Activated CD4-positive, alpha-beta T cell treated with anti-CD3 and anti-CD28 coated beads for 4 hours (primary cell): ENCODE results near the gene ELL.
"Not testable (repeated sequence)": the region's sequence is repeated elsewhere in the genome, so short reads cannot be mapped to it uniquely, and the experiment has no call there.

Source experiments
- DNase-seq, 2 donors: peaks; one replicate each; pipeline ENCODE4 v3.0.0-alpha.2; 2020

ELL gene

DNA sequence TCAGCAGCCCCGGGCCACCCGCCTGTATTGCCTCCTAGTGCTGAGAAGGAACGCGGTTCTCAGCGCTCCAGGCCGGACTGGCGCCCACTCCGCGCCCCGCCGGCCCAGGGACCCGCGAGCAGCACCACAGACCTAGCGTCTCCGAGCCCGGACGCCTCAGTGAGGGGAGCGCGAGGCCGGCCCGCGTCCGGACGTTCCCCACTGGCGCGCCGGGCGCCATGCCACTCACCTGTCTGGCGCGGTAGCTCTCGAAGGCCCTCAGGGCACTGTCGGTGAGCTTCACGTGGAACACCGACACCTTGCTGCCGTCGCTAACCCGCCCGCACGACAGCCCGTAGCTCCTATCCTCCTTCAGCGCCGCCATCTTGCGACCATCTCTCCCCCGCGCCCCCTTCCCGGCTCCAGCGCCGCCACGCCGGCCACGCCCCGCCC, at the start of gene ELL:
TSS of gene ELL (minus strand) at position 379 of the 432 bp plus-strand sequence. CDS start at position 364, 15 bp downstream.
- DNase-seq = no peak

DNA sequence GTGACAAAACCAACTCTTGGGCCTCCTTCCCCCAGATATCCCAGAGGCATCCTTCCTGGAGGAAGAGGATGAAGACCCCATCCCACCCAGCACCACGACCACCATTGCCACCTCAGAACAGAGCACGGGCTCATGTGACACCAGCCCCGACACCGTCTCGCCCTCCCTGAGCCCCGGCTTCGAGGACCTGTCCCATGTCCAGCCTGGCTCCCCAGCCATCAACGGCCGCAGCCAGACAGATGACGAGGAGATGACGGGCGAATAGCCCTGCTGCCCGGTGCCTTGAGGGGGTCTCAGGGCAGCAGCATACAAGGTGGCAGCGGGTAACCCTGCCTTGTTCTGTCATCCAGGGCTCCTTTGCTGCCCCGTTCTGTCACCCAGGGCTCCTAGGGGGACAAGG, 46.5 kb upstream of the ELL start:
- no peak for DNase-seq

DNA sequence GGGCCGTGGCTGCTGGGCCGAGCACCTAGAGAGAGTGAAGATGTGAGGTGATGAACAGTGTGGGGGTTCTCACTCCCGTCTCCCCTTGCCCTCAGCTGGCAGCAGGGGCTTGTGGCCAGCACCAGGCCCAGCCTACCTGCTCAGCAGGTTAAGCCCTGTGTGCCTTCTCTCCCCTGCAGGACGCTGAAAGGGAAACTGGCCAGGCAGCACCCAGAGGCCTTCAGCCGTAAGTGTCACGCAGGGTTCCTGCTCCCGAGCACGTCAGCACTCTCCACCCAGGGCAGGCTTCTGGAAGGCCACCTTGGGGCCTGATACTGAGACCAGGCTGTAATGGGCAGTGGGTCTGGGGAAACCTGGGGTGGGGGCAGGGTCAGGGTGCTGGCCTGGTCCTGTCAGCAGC, 45.1 kb upstream of the ELL start:
- DNase-seq = no peak

DNA sequence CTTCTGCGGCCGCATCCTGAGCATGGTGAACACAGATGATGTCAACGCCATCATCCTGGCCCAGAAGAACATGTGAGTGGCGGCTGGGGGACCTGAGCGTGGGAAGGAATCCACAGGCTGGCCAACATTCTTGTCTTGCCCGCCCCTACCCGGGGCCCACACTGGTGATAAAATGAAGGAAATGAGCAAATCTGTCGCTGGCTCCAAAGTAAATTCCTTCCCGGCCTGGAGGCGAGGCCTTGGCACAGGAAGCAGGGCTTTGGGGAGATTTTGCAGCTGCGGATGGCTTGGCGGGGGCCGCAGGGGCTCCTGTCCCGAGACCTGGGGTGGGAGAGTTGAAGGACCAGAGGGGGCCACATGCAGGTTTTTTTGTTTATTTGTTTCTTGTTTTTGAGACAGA, 40.2 kb upstream of the ELL start:
- no peak for DNase-seq

DNA sequence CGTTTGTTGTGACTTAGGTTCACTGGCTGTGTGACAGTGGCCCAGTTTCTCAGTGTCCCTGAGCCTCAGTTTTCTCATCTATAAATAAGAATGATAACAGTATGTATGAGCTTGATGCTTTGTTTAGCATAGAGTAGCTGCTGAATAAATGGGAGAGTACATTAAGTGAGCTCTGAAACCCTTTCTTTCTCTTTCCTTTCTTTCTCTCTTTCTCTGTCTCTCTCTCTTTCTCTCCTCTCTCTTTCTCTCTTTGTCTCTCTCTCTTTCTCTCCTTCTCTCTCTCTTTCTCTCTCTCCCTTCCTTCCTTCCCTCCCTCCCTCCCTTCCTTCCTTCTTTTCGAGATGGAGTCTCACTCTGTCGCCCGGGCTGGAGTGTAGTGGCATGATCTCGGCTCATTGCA, 37.8 kb upstream of the ELL start:
- DNase-seq = no peak

DNA sequence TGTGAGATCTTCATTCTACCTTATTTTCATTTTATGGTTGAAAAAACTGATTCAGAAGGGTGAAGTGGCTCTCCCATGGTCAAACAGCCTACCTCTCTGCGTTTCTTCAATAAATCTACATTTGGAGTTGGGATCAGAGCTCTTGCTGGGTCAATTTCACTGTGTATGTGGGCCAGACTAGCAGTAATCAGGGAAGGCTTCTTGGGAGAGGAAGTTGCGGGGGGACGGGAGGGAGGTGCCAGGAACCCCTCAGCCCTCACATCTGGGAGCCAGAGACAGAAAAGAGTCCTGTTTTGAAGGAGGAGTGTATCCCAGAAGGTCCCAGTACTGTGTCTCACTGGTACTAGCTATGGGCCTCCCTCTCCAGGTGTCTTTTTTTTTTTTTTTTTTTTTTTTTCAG, 36.7 kb upstream of the ELL start:
- no peak for DNase-seq

DNA sequence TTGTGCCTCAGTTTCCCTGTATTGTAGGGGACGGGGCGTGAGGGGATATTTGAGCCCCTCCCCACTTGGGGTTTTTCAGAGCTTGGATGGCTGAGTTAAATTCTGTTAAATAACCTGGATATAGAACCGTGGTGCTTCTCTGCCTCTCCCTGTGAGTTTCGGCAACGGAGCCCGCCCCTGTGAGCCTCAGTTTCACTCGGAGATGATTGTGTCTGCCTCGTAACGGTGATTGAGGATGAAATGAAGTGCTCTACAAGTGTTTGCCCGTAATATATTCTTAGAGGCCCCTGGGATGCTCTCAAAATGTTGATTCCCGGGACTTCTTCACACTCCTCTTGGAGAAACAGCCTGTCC, 36.3 kb upstream of the ELL start:
- DNase-seq = no peak

DNA sequence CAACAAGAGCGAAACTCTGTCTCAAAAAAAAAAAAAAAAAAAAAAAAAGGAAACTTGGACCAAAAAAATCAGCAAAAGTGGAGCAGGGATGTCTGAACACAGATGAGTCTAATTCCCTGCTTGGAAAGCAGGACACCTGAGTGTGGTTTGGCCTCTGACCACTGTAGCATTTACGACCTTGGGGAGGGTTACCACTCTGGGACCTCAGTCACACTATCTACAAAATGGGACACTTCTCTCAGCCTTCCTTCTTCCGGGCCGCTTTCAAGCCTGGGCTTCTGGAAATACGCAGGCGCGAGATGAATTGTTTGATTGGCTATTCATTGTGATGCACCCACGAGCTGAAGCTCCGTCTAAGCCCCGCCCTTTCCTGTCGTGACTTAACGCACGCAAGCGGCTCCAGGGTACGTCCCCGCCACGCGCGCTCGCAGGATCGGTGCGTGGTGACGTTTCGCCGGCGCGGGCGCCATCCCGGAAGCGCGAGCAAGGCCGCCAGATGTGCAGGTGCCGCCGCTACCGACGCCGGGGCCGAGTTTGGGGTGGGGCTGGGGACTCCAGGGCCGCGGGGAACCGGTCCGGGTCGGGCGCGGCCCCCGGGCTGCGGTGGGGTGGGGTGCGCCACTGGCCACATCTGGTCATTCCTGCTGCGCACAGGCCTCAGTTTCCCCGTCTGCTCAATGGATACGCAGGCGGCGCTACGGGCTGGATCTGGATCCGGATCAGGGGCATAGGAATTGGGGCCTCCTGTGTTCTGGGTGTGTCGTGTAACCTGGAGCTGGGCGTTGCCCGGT, 35.7 kb upstream of the ELL start, which contains the start of gene KXD1:
TSS of gene KXD1 (plus strand) at position 460 of the 791 bp plus-strand sequence. CDS start 4,187 bp downstream, outside the sequence.
- DNase-seq = peak; percentile 98 to 99

DNA sequence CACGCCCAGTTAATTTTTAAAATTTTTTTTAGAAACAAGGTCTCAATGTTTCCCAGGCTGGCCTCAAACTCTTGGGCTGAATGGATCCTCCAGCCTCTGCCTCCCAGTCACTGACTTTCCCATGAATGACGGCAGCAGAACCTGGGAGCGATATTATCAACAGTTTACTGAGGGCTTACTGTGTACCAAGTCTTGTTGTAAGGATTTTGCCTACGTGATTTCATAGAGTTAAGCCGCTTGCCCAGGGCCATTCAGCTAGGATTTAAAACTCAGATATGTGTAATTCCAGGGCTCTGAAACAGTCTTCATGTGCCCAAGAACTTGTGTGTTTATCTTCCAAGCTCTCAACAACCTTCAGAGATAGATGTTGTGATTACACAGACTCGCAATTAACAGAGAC, 29.8 kb upstream of the ELL start:
- DNase-seq = no peak

DNA sequence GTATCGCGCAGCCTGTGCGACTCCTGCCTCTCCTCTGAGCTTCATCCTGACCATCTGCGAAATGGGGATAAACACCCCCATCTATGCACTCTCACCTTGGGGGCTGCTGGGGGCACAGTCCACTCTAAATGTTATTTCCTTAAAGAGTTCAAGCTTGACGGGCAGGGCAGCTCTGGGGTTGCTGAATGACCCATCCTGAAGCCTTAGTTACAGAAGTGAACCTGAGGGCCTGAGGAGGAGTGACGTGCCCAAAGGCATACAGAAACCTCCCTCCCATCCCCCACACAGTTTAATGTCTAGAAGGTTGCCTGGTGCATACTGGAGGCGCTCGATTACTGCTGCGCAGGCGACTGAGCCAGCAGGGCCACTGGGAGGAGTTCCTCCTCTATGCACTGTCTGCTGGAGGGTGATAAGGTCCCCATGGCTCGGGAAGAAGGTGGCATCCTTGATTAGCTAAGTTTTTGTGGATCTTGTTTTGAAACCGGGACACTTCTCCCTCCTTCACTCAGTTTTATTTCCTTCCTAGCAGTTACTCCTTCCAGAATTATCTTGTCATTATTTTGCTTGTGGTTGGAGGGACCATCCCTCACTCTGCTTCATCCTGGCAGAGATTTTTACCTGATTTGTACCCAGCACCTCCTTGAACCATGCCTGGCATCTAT, 22.1 kb upstream of the ELL start:
- DNase-seq = peak; percentile 74 to 76

DNA sequence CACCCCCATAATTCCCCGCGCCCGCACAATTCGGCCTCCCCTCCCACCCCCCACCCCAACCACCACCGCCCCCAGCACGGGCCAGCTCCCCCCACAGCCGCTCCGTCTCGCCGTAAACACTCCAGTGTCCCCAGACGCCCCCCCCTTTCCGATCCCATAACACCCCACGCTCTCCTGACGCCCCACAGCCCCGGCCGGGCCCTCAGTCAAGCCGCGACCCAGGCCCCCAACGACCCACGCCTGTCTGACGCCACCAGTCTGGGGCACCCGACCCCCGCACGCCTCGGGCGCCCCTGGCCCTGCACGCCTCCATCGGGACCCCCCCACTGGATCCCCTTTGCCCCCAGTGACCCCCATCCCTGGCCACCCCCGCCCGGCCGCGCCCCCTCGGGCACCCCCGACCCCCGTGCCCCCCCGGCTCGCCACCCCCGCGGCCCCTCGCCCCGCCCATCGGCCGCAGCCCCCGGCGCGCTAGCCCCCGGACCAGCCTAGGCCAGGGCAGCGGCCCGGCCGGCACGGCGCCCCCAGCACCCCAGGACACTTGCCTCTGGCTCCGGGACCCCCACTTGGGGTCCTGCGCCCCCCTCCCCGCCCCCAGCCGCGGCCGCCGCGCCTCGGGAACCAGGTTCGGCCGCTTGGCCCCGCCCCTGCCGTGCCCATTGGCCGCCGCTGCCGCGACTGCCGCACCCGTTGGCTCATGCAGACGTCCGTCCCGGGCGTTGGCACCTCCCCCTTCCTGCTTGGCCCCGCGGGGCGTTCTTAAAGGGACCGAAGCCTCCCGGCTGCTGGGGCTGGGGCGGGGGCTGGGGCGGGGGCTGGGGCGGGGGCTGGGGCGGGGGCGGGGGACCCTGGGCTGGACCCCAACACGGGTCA, 21.3 kb upstream of the ELL start, which contains the start of gene FKBP8:
TSS of gene FKBP8 (minus strand) at position 633 of the 873 bp plus-strand sequence. CDS start 1,603 bp downstream, outside the sequence.
- DNase-seq = peak; percentile 93 to 94

DNA sequence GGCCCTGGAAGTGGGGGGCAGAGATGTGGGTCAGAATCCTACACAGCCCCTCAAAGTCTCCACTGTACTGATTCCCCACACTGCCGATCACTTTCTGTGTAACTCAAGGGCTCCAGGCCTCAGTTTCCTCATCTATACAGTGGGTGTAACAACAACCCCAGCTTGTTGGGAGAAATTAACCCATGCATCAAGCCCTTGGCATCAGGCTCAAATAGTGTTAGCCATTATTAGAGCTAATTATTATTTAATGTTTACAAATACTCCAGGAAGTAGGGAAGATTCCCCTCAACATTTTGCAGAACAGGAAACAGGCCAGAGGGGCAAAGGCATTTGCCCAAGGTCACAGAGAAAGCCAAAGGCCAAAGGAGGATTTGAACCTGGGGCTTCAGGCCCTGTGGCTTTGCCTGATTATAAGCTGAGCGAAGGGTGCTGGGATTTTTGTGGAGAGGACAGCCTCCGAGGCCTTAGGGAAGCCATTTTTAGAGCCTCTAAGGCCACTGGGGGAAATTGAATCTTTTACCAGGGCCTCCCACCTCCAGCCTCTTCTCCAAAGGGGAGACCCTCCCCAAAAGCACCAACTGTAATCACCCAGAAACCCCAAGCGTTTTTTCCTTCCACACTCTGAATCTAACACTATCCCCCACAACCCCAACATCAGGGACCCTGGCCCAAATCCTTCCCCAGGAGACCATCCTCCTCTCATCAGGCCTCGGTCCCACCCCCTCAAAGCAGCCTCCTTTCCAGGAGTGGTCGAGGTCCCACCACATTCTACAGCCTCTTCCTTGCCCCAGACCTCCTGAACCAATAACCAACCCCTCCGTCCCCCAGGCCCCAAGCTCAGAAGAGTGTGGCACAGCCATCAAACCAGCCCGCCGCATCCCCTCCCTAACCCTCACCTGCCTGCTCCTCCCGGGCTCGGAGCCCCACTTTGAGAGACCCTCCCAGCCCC, 20.4 kb upstream of the ELL start:
- DNase-seq = no peak

DNA sequence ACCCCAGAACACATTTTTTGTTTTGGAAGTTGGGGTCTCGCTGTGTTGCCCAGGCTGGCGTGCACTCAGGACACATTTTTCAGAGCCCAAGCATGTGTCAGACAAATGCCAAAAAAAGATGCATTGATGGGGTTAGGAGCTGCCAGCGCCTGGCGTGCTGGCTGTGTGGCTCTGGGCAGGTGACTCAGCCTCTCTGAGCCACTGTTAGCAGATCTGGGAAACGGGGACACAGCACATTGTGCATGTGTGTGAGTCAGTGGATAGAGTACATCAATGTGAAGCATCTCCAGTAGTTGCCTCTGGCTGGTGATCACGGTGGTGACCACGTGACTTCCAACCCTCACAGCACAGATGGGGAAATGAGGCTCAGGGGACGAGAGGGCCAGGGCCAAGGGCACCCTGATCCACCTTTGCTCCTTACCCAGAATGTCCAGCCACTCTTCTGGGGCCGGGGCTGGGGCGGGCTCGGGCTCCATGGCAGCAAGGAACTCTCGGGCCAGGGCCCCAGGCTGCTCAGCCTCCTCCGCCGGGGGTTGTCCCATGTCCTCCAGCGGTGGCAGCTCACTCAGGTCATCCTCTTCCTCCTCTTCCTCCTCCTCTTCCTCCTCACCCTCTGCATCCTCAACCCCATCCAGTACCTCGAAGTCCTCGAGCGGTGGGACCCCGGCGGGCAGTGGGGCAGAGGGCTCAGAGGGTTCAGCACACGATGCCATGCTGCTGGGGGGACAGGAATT, 19.6 kb upstream of the ELL start:
- DNase-seq = no peak

DNA sequence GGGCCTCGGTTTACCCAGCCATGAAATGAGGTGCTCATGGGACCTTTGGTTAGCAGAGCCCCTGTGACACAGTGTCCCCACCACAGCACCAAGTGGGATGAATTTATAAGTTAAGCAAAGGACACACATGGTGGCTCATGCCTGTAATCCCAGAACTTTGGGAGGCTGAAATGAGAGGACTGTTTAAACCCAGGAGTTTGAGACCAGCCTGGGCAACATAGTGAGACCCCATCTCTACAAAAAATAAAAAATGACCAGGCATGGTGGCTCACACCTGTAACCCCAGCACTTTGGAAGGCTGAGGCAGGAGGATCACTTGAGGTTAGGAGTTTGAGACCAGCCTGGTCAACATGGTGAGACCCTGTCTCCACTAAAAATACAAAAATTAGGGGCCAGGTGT, 18.3 kb upstream of the ELL start:
- DNase-seq = not testable (repeated sequence)

DNA sequence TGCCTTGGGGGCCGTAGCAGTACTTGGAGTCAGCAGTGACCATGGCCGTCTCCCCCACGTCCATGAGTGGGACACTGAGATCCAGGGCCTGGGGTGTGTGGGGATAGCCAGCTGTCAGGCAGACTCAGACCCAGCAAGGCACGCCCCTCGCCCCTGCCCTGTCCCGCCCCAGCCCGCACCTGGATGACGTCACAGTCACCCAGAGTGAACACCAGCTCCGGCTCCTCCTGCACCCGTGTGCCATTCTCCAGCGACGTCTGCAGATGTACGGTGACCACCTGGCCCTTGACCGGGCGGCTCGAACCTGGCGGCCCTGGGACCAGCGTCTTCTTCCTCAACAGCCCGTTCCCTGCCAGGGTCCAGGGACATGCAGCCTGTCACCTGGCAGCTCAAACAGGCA, 17.5 kb upstream of the ELL start:
- no peak for DNase-seq

DNA sequence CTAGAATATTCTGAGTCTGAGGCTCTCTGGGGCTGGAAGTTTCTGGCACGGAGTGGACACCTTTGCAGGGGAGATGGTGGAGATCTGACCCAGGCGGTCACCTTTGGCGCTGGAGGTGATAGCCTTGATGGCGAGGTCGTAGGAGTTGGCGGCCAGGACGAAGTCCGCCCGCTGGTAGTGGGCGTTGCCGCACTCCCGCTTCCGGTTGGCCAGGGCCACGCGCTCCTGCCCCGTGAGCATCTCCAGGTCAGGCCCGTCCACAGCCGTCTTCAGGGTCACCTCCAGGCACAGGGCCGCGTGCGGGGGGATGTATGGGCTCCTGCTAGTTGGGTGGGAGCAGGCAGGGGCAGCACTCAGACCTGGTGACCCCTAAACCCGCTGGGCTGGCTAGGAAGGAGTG, 16.2 kb upstream of the ELL start:
- DNase-seq = no peak

DNA sequence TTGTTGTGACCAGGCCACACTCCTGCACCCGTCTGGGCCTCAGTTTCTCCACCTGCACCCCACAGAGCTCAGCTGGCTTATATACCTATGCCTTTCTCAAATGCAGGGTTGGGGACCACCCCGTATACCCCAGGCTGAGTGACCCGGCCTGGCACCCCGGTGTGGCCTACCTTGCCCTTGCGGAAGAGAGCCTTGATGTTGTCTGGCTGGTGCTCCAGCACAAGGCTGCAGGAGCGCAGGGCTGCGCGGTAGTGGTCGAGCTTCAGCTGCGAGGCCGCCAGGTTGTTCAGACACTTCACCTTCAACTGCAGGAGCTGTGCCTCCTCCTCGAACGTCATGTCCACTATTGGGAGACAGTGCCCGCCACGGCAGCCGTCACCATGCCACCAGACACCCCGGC, 15.6 kb upstream of the ELL start:
- DNase-seq = no peak

DNA sequence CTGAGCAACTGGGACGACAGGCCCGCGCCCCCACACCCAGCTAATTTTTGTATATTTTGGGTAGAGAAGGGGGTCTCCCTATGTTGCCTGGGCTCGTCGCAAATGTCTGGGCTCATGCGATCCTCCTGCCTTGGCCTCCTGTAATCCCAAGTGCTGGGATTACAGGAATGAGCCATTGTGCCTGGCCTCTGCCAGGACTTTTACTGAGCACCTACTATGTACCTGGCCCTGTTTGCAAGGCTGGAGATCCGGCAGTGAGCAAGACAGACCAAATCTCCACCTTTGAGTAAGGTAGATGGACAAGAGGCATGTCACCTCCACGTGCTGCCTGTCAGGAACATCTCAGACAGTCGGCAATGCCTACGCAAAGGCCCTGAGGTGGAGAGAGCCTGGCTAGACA, 14.6 kb upstream of the ELL start:
- no peak for DNase-seq

DNA sequence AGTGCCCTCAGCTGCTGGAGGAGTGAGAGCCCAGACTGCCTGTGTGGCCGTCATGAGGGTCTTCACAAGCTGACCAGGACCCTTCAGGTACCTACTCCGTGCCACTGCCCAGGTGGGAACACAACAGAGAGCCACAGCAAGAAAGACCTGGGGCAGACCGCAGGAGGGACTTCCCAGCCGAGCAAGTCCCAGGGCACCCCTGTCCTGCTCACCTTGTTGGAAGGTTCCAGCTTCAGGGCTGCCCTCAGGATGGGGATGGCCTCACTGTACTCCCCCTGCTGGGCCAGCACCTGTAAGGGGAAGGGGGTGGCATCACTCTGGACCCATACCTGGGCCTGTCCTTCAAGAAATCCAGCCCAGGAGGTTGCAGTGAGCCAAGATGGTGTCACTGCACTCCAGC, 11.2 kb upstream of the ELL start:
- DNase-seq = no peak

DNA sequence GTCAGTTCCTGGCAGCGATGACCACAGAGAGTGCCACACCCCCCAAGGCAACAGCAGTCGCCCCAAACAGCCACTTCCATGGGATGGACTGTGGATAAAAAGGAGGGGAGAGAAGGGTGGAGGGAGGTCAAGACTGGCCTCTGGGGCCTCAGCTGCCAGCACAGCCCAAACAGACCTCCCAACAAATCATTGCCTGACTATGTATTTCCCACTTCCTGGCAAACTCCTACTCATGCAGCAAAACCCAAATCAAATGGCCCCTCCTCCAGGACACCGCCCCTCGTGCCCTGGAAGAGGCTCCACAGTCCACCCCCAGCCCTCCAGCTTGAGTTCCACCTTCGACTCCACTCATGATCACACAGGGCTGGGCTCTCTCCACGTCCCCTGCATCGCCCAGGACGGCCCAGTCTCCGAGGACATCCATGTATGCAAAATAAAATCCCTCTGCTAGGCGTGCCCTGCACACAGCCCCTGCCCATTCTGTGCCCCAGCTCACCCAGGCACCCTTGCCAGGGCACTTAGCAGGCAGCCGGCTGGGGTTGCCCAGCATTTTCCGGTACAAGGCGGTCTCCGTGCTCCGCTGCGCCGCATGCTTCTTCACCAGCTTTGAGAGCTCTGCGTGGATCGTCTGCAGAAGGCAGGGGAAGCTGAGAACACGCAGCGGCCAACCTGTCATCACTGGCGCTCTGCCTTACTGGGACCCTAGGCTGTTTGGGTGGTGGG, 10.5 kb upstream of the ELL start:
- no peak for DNase-seq

DNA sequence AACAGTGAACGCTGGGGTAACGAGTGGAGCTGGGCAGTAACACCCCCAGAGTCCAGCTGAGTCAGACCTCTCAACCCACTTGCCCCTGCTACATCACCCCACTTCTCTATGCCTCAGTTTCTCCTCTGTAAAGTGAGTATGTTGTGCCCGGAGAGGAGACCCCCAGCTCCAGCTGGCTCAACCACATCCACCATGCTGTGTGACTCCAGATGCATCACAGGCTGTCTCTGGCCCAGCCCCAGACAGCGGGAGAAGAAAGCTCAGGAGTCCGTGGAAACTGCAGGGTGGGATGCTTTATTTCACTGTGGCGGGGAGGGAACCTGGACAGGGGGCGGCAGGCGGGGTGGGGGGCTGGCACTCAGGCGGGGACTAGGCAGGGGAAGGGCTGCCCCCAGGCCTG, 9.6 kb upstream of the ELL start:
- DNase-seq = no peak
